SK-N-MC (cell line): Measurements from ENCODE around the gene SLC2A11.

Source experiments
- EZH2 ChIP-seq: fragments of 200-600 bp; sonication (generic); IDR thresholded peaks from one replicate; pipeline ENCODE4 v1.6.1; 2017; ENCODE audit warnings: antibody characterized with exemption
- FOXP2 ChIP-seq: optimal IDR thresholded peaks from 2 replicates; pipeline ENCODE3; 2011; ENCODE audit warnings: mild to moderate bottlenecking, moderate library complexity; ENCODE audit not compliant: insufficient read depth; ENCODE audit errors: extremely low read length, control extremely low read depth
- POLR2AphosphoS5 ChIP-seq: IDR thresholded peaks from 2 replicates; pipeline ENCODE4 v1.6.1; 2012; ENCODE audit warnings: mild to moderate bottlenecking, low read depth, low read length, borderline replicate concordance

DNA sequence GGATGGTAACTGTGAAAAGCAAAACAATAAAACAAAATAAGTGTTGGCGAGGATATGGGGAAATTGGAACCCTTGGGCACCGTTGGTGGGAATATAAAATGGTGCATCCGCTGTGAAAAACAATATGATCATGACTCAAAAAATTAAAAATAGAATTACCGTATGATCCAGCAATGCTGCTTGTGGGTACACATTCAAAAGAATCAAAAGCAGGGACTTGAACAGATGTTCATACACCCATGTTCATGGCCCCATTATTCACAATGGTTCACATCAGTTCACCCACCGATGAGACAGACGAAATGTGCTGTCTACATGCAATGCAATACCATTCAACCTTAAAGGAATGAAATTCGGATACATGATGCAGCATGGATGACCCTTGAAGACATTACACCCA is 17.6 kb upstream of the SLC2A11 start:
- TF ChIP-seq POLR2AphosphoS5, result no peak
- no peak for TF ChIP-seq EZH2
- TF ChIP-seq FOXP2, result no peak
